Upper lobe of left lung (tissue), 6 donors: ENCODE measurements around the gene C16orf89. TPM values are rescaled to one million over a fixed set of nuclear protein-coding genes. Genes with fewer than 3 reads are reported as not detected.

Experiments
- ATAC-seq, 2 donors: fragments of 200-7000 bp; cut with Tn5 transposase; one replicate each; pipeline ENCODE4 v1.9.1; 2022; ENCODE audit warnings: mild to moderate bottlenecking in 2 of 2, moderate library complexity in 2 of 2; ENCODE audit not compliant: low FRiP score in 2 of 2
- DNase-seq, 2 donors: peaks; one replicate each; pipeline ENCODE4 v3.0.0-alpha.2; 2019 to 2020
- H3K27ac ChIP-seq, 4 donors: fragments of 200-600 bp; sonication (generic); one replicate each; pipeline ENCODE4 v1.5.1; 2016 to 2019
- H3K27me3 ChIP-seq, 4 donors: fragments of 200-600 bp; sonication (generic); one replicate each; pipeline ENCODE4 v1.5.1; 2017 to 2019
- H3K36me3 ChIP-seq, 4 donors: fragments of 200-600 bp; sonication (generic); one replicate each; pipeline ENCODE4 v1.5.1; 2016 to 2019
- H3K4me1 ChIP-seq, 4 donors: fragments of 200-600 bp; sonication (generic); one replicate each; pipeline ENCODE4 v1.5.1; 2018 to 2019
- H3K4me3 ChIP-seq, 4 donors: fragments of 200-600 bp; sonication (generic); one replicate each; pipeline ENCODE4 v1.5.1; 2017 to 2019; ENCODE audit warnings: mild to moderate bottlenecking in 2 of 4, moderate library complexity in 1 of 4
- H3K9me3 ChIP-seq, 4 donors: fragments of 200-600 bp; sonication (generic); one replicate each; pipeline ENCODE4 v1.5.1; 2018 to 2019
- CTCF ChIP-seq, 6 experiments: fragments of 450-650 bp in 4 of 6; fragments of 200-600 bp in 2 of 6; sonication (generic) in 2 of 6; IDR thresholded peaks; one replicate each; pipeline ENCODE4 v1.5.1; 2016 to 2019; ENCODE audit warnings: antibody characterized with exemption in 6 of 6
- EP300 ChIP-seq, 4 donors: sonication (generic); formaldehyde crosslinking; IDR thresholded peaks; one replicate each; pipeline ENCODE4 v1.5.1; 2017; ENCODE audit warnings: antibody characterized with exemption in 4 of 4, control low read depth in 2 of 4
- POLR2A ChIP-seq, 4 donors: fragments of 450-650 bp; IDR thresholded peaks; one replicate each; pipeline ENCODE4 v1.5.1; 2016 to 2017; ENCODE audit warnings: antibody characterized with exemption in 4 of 4, mild to moderate bottlenecking in 2 of 4
- POLR2AphosphoS5 ChIP-seq, 2 donors: sonication (generic); formaldehyde crosslinking; IDR thresholded peaks; one replicate each; pipeline ENCODE4 v1.5.1; 2017; ENCODE audit warnings: antibody characterized with exemption in 2 of 2
- WGBS, 2 donors: methylation state at CpG; one replicate each; pipeline ENCODE4 v1.1.5; 2017 to 2018; 5-methylcytosine and 5-hydroxymethylcytosine counted together
- total RNA-seq, 6 donors: library from RNA; depleted of rRNA in 4 of 6; stranded (reverse); fragments of >200 nt in 4 of 6; gene quantifications; one replicate each; pipeline versions ENCODE4 v1.1.0 to v1.2.1, GENCODE V29; 2016 to 2021
- donor health status: DM: no; HTN: no; CAD: no; lungs with moderate emphysema.
- donor health status: DM: no; HTN: yes; CAD: no; lungs with severe emphysema.

C16orf89 gene
- total RNA-seq, 6 donors from 2014 or later, result 45.7 to 272 (median 174) TPM

DNA sequence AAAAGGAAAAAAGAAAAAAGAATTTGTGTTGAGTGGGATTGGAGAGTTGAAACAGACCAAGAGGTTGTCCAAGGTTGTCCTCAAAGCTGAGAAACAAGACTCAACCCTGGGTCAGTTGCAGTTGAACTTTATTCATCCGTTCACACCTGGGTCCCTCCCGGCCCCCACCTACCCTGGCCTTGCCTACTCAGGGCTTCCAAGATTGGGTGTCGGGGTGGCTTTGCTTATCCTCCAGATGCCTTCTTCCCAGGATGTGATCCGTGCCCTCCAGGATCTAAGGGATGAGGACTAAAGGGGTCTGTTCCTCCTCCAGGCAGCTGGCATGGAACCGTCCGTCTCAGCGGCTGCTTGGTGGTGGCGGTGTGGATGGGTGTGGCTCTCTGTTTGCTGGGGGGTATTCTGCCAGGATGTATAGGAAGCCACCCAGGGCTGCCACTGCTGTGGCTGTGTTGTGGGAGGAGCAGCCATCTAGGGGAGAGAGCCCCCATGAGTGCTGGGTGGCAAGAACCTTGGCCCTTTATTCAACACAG is 21.7 kb downstream of the C16orf89 start:
- H3K4me1 ChIP-seq, result no peaks in the 10 kb centered on the region
- TF ChIP-seq POLR2AphosphoS5 (IDR thresholded peaks at IDR 0.05) (no peak), EP300 (IDR thresholded peaks at IDR 0.05) (no peak), CTCF (IDR thresholded peaks at IDR 0.05) (no peak), POLR2A (IDR thresholded peaks at IDR 0.05) (no peak)
- H3K27me3 ChIP-seq, result no peaks in the 10 kb centered on the region
- H3K4me3 ChIP-seq, result no peak overlapping the region
- no peak overlapping the region for H3K27ac ChIP-seq
- peaks cover 0 to 28% (median 6%) of the 10 kb centered on the region in 4 donors for H3K36me3 ChIP-seq
- WGBS, 2 donors, result 92 to 93% methylated on average over 8 of the region's 8 CpGs
- DNase-seq (no peak), ATAC-seq (no peak)
- no peaks in the 10 kb centered on the region for H3K9me3 ChIP-seq

- 69 to 78% methylated on average over 10 to 14 of the region's 14 CpGs for WGBS, 2 donors
- Histone ChIP-seq H3K9me3 (no peaks in the 10 kb centered on the region), H3K4me1 (no peaks in the 10 kb centered on the region), H3K36me3 (peaks cover 0 to 28% (median 6%) of the 10 kb centered on the region in 4 donors), H3K27ac (no peak overlapping the region), H3K4me3 (no peak overlapping the region), H3K27me3 (no peaks in the 10 kb centered on the region)
- TF ChIP-seq EP300 (IDR thresholded peaks at IDR 0.05), result no peak
- TF ChIP-seq POLR2AphosphoS5 (IDR thresholded peaks at IDR 0.05), result no peak
- no peak for TF ChIP-seq POLR2A (IDR thresholded peaks at IDR 0.05)
- no peak for TF ChIP-seq CTCF (IDR thresholded peaks at IDR 0.05)
- DNase-seq (no peak), ATAC-seq (no peak)
These were observed 23.1 kb downstream of the C16orf89 start for GRCh38 chr16:5042574-5043171.

- no peak for DNase-seq
- WGBS, 2 donors, result 76 to 78% methylated on average over 10 to 12 of the region's 12 CpGs
These were observed 24.1 kb downstream of the C16orf89 start for GRCh38 chr16:5041600-5042133.

DNA sequence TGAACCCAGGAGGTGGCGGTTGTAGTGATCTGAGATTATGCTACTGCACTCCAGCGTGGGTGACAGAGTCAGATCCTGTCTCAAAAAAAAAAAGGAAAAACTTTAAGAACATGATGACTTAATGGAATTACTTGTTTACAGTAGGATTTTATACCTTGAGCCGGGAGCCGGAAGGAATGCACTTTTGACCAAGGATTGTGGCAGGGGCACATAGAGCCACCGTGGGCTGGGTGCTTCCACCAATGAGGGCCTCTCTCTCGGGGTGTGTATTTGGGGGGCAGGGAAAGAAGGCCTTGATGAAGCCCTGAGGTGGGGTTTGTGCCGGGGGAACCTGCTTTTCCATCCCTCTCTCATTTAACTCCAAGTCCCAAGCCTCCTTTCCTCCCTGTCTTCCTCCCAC is 25.3 kb downstream of the C16orf89 start:
- no peak for ATAC-seq
- Histone ChIP-seq H3K4me3 (no peak overlapping the region), H3K9me3 (no peaks in the 10 kb centered on the region), H3K36me3 (peaks cover 0 to 17% (median 4%) of the 10 kb centered on the region in 4 donors), H3K4me1 (no peaks in the 10 kb centered on the region), H3K27ac (no peak overlapping the region), H3K27me3 (no peaks in the 10 kb centered on the region)
- 57 to 73% methylated on average over 7 of the region's 7 CpGs for WGBS, 2 donors
- DNase-seq, result no peak
- TF ChIP-seq POLR2A (IDR thresholded peaks at IDR 0.05), result no peak
- no peak for TF ChIP-seq EP300 (IDR thresholded peaks at IDR 0.05)
- TF ChIP-seq CTCF (IDR thresholded peaks at IDR 0.05), result no peak
- no peak for TF ChIP-seq POLR2AphosphoS5 (IDR thresholded peaks at IDR 0.05)

More at GRCh38 chr16:5041600-5042133, 24.1 kb downstream of the C16orf89 start:
- TF ChIP-seq POLR2A (IDR thresholded peaks at IDR 0.05) (no peak), EP300 (IDR thresholded peaks at IDR 0.05) (no peak), POLR2AphosphoS5 (IDR thresholded peaks at IDR 0.05) (no peak), CTCF (IDR thresholded peaks at IDR 0.05) (no peak)
- Histone ChIP-seq H3K27ac (no peak overlapping the region), H3K4me3 (no peak overlapping the region), H3K4me1 (no peaks in the 10 kb centered on the region), H3K27me3 (no peaks in the 10 kb centered on the region), H3K9me3 (no peaks in the 10 kb centered on the region), H3K36me3 (peaks cover 0 to 25% (median 6%) of the 10 kb centered on the region in 4 donors)
- no peak for ATAC-seq
